SHP77 (cell line): ENCODE measurements around the gene TFRC.
"Not testable (repeated sequence)": the region's sequence is repeated elsewhere in the genome, so short reads cannot be mapped to it uniquely, and the experiment has no call there.

Source experiments
- DNase-seq, 2 experiments: peaks; one replicate each; lab custom pipeline; 2025; lab: John Stamatoyannopoulos, UW

Gene TFRC

GRCh38 chr3:196081002-196081833 lies 672 bp downstream of the TFRC start:
- DNase-seq = peak in 1 of 2 experiments; percentile 3

- DNase-seq = not testable (repeated sequence)
These were observed 1.6 kb downstream of the TFRC start for GRCh38 chr3:196080101-196080846.

GRCh38 chr3:196079682-196080081 lies 2.2 kb downstream of the TFRC start:
- DNase-seq = no peak

GRCh38 chr3:196075013-196075412 lies 6.9 kb downstream of the TFRC start:
- no peak for DNase-seq

- DNase-seq = peak in 1 of 2 experiments; percentile 3
These were observed 8.6 kb downstream of the TFRC start for GRCh38 chr3:196073255-196073753.

GRCh38 chr3:196072313-196072712 lies 9.6 kb downstream of the TFRC start:
- DNase-seq = no peak

GRCh38 chr3:196068812-196069211 lies 13.1 kb downstream of the TFRC start:
- not testable (repeated sequence) for DNase-seq

GRCh38 chr3:196067439-196067838 lies 14.5 kb downstream of the TFRC start:
- DNase-seq = no peak

- no peak for DNase-seq
These were observed 17.9 kb downstream of the TFRC start for GRCh38 chr3:196063971-196064370.

GRCh38 chr3:196063456-196063855 lies 18.4 kb downstream of the TFRC start:
- no peak for DNase-seq

- no peak for DNase-seq
These were observed 18.8 kb downstream of the TFRC start for GRCh38 chr3:196063049-196063448.

- no peak for DNase-seq
These were observed 21.1 kb downstream of the TFRC start for GRCh38 chr3:196060834-196061233.

- DNase-seq = no peak
These were observed 24.0 kb downstream of the TFRC start for GRCh38 chr3:196057760-196058331.

- DNase-seq = not testable (repeated sequence)
These were observed 25.5 kb downstream of the TFRC start for GRCh38 chr3:196056371-196056770.

GRCh38 chr3:196055683-196056270 lies 26.1 kb downstream of the TFRC start:
- DNase-seq = no peak

- no peak for DNase-seq
These were observed 26.6 kb downstream of the TFRC start for GRCh38 chr3:196055240-196055639.

- DNase-seq = no peak
These were observed 27.2 kb downstream of the TFRC start for GRCh38 chr3:196054661-196055060.

- DNase-seq = no peak
These were observed 28.4 kb downstream of the TFRC start for GRCh38 chr3:196053487-196053886.

- DNase-seq = no peak
These were observed 30.4 kb downstream of the TFRC start for GRCh38 chr3:196051282-196052076.

GRCh38 chr3:196050597-196050996 lies 31.3 kb downstream of the TFRC start:
- DNase-seq = no peak

- no peak for DNase-seq
These were observed 32.2 kb downstream of the TFRC start for GRCh38 chr3:196049653-196050052.
